Measurements from ENCODE around the gene CBLC. TPM values are rescaled to one million over a fixed set of nuclear protein-coding genes. Genes with fewer than 3 reads are reported as not detected.
"Not testable (repeated sequence)": the region's sequence is repeated elsewhere in the genome, so short reads cannot be mapped to it uniquely, and the experiment has no call there.

Gene CBLC
- polyA plus RNA-seq, 4 donors = 0.25 to 7.9 (median 6.0) TPM

DNA sequence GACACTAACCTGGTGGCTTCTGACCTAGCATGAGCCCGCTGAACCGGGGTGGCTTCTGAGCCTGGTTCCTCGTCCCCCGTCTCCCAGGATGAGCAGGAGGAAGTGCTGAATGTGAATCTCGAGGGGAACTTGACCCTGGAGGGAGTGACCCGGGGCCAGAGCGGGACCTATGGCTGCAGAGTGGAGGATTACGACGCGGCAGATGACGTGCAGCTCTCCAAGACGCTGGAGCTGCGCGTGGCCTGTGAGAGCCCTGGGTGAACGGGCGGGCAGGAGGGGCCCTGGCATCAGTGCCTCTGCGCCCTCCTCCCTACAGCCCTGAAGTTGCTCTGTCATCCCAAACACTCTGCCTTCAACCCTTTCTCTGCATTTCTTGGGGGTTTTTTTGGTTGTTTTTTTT, 36.8 kb downstream of the CBLC start:
- no peak for DNase-seq (ENCODE audit: low read depth in 4 of 4, low spot score in 3 of 4)

DNA sequence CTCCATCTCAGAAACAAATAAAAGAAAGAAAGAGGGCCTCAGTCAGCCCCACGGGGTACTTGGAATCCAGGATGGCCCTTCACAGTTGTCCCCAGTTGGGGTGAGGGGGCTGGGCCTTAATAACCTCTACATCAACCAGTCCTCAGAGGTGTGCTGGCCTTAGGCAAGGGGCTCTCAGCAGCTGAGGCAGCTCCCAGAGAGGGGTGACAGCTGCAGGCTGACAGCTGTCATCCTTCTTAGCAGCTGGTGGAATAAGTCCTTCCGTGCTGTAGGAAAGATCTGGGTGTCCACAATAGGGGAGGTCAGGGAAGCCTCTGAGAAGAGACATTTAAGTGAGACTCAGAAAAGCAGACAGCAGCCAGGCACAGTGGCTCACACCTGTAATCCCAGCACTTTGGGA, 38.6 kb downstream of the CBLC start:
- DNase-seq (ENCODE audit: low read depth in 4 of 4, low spot score in 3 of 4) = no peak

DNA sequence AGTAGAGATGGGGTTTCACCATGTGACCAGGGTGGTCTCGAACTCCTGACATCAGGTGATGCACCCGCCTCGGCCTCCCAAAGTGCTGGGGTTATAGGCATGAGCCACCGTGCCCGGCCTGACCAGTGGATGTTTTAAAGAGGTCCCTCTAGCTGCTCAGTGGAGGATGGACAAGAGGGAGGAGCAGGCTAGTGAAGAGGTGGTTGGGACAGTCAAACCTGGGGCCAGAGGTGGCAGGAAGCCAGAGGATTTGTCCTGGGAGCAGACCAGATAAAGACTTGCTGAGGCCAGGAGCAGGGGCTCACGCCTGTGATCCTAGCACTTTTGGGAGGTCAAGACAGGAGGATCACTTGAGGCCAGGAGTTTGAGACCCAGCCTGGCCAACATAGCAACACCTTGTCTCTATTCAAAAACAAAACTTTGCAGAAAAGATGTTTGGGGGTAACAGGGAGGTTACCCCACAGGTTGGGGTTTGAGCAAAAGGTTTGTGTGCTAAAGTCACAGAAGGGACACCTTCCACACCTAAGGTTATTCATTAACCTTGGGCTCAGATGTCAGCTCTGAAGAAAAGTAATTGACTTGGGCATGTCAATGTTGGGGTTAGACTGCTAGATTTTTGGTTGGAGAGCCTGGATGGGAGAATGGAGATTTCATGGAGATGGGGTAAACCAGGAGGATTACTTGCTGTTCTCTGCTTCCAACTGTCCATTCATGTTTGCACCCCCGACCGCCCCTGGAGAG, 40.2 kb downstream of the CBLC start:
- no peak for DNase-seq (ENCODE audit: low read depth in 4 of 4, low spot score in 3 of 4)

DNA sequence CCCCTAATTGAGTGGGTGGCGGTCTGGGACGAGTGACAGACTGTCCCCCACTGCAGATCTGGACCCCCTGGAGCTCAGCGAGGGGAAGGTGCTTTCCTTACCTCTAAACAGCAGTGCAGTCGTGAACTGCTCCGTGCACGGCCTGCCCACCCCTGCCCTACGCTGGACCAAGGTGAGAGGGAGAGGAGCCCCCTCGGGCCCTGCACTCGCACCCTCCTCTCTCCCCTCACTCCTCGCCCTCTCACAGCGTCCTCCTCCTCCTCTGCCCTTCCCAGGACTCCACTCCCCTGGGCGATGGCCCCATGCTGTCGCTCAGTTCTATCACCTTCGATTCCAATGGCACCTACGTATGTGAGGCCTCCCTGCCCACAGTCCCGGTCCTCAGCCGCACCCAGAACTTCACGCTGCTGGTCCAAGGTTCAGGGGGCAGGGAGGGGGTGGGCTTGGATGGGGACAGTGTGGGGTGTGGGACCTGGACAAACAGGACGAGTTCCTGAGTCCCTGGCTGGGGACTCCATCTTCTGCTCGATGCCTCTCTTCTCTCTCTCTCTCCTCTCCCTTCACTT, 40.9 kb downstream of the CBLC start:
- DNase-seq (ENCODE audit: low read depth in 4 of 4, low spot score in 3 of 4) = no peak

DNA sequence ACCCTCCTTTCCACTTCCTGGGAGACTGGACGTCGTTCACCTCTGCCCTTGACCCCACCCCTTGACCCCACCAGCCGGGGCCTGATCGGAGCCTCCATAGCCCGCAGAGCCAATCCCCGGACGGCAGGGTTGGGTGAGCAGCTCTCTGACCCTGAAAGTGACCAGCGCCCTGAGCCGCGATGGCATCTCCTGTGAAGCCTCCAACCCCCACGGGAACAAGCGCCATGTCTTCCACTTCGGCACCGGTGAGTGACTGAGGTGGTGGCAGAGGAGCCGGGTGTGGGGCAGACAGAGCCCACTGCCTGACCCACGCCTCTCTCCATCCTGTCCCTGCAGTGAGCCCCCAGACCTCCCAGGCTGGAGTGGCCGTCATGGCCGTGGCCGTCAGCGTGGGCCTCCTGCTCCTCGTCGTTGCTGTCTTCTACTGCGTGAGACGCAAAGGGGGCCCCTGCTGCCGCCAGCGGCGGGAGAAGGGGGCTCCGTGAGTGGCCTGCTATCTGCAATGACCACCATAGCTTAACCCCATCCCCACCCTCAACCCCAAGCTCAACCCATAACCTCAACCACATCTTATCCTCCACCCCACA, 41.6 kb downstream of the CBLC start:
- DNase-seq (ENCODE audit: low read depth in 4 of 4, low spot score in 3 of 4) = no peak

GRCh38 chr19:44820648-44821609, 43.2 kb downstream of the CBLC start:
- no peak for DNase-seq (ENCODE audit: low read depth in 4 of 4, low spot score in 3 of 4)

GRCh38 chr19:44822177-44822576, 44.5 kb downstream of the CBLC start:
- no peak for DNase-seq (ENCODE audit: low read depth in 4 of 4, low spot score in 3 of 4)

GRCh38 chr19:44822670-44823372, 45.1 kb downstream of the CBLC start:
- DNase-seq (ENCODE audit: low read depth in 4 of 4, low spot score in 3 of 4) = no peak

DNA sequence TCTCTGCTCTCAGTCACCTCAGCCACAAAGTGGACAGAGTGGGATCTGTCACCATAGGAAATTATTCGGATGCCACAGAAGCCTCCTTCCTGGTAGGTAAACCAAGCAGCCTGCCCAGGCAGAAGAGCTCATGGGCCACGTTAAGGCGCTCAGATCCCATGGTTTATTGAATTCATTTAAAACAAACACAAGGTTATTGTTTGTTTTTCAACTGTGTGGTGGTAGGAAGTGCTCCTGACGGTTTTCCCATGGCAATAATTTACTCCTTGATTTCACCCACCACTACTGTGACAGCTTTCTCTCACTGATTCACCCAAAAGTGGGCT, 45.6 kb downstream of the CBLC start:
- no peak for DNase-seq (ENCODE audit: low read depth in 4 of 4, low spot score in 3 of 4)

DNA sequence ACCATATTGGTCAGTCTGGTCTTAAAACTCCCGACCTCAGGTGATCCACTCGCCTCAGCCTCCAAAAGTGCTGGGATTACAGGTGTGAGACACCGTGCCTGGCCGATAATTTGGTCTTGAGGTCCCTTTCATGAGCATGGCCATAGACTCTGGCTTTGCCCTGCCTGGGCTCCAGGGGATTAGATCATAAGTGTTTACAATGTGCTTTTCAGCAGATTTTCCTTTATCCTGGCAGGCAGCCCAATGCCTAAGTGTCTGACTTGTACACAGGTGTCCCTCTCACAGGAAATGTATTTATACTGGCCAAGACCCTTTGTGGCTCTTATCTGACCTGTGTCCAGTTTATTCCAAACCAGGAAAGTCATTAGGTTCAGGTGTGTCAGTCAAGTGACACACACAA, 47.1 kb downstream of the CBLC start:
- no peak for DNase-seq (ENCODE audit: low read depth in 4 of 4, low spot score in 3 of 4)

DNA sequence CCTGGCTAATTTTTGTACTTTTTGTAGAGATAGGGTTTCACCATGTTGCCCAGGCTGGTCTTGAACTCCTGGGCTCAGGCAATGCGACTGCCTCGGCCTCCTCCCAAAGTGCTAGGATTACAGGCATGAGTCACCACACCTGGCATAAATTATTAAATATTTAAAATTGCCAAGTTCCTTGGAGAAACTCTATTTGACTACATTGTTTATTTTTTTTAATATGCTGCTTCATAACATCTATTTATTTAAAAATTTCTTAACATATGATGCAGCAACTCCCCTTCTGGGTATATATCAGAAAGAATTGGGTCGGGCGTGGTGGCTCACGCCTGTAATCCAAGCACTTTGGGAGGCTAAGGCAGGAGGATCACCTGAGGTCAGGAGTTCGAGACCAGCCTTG, 55.2 kb downstream of the CBLC start:
- not testable (repeated sequence) for DNase-seq (ENCODE audit: low read depth in 4 of 4, low spot score in 3 of 4)

DNA sequence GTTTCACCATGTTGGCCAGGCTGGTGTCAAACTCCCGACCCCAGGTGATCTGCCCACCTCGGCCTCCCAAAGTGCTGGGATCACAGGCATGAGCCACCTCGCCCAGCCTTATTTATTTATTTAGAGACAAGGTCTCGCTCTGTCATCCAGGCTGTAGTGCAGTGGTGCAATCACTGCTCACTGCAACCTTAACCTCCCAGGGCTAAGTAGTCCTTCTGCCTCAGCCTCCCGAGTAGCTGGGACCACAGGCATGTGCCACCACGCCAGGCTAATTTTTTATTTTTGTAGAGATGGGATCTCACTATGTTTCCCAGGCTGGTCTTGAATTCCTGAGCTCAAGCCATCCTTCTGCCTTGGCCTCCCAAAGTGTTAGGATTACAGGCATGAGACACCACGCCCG, 56.7 kb downstream of the CBLC start:
- DNase-seq (ENCODE audit: low read depth in 4 of 4, low spot score in 3 of 4) = not testable (repeated sequence)

DNA sequence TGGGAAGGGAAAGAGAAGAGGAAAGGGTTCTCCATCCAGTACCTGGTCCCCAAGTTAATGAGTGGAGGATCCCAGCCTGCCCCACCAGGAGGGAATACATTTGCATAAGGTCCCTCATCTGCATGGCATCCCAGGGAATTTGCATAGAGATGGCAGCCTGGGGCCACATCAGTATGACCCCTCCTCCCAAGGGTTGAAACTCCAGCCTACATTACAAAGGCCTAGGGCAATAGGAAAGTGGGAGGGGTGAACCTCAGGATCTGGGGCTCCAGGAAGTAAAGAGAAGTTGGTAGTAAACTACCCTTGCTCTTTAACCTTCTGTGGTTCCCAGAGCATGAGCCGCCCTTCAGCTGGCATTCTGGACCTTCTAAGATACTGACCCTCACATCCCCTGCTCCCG, 61.6 kb downstream of the CBLC start:
- no peak for DNase-seq (ENCODE audit: low read depth in 4 of 4, low spot score in 3 of 4)

DNA sequence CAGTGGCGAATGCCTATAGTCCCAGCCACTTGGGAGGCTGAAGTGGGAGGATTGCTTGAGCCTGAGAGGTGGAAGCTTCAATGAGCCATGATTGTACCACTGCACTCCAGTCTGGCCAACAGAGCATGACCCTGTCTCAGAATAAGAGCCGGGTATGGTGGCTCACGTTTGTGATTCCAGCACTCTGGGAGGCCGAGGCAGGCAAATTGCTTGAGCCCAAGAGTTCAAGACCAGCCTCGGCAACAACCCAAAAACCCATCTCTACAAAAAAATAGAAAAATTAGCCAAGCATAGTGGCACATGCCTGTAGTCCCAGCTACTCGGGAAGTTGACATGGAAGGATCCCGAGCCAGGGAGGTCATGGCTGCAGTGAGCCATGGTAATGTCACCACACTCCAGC, 63.1 kb downstream of the CBLC start:
- no peak for DNase-seq (ENCODE audit: low read depth in 4 of 4, low spot score in 3 of 4)

- DNase-seq (ENCODE audit: low read depth in 4 of 4, low spot score in 3 of 4) = no peak
Measured at GRCh38 chr19:44841231-44841630, 63.5 kb downstream of the CBLC start.

GRCh38 chr19:44845286-44845611, 67.6 kb downstream of the CBLC start:
- DNase-seq (ENCODE audit: low read depth in 4 of 4, low spot score in 3 of 4) = no peak

- DNase-seq (ENCODE audit: low read depth in 4 of 4, low spot score in 3 of 4) = peak; percentile 98 to 99 (median 98)
Measured at GRCh38 chr19:44845612-44846454, 68.1 kb downstream of the CBLC start, which contains the start of gene NECTIN2. Gene NECTIN2, plus strand, starts transcription at chr19:44846297. Its CDS starts 229 bp downstream, at chr19:44846526.

DNA sequence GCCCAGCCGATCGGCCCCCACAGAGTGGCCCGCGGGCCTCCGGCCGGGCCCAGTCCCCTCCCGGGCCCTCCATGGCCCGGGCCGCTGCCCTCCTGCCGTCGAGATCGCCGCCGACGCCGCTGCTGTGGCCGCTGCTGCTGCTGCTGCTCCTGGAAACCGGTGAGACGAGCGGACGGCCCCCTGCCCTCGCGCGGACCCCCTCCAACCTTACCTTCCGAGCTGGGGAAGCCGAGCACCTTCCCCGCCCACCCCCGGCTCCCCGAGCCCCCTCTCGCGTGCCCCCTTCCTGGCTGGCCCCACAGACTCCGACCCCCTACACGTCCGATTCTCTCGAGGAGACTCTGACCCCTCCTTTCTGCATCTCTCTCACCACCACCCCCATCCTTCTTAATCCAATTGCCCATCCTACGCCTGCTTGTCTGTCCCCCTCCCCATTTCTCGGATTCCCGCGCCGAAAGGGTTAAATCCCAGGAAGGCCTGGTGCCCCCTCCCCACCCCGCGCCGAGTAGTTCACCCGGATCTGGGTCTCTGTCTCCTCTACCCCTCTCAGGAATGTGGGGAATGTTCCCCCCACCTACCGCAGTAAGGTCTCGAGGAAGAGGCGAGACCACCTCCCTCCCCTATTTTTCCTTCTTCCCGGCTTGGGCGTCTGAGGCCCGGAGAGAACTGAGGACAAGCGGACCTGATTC, 68.9 kb downstream of the CBLC start:
- peak; percentile 46 to 59 (median 53) for DNase-seq (ENCODE audit: low read depth in 4 of 4, low spot score in 3 of 4)
